Right lung (tissue), 5 donors: ENCODE data around the gene ARHGAP26. TPM values are rescaled to one million over a fixed set of nuclear protein-coding genes. Genes with fewer than 3 reads are reported as not detected.

Source experiments
- DNase-seq, 2 donors: peaks; one replicate each; pipeline ENCODE4 v3.0.0-alpha.2; 2013
- polyA plus RNA-seq, 5 donors: library from polyadenylated mRNA; unstranded; fragments of 120-200 nt; gene quantifications; one replicate each; pipeline versions ENCODE4 v1.2.1 to v1.2.3, GENCODE V29; 2013; ENCODE audit warnings: inconsistent platforms in 1 of 5, low replicate concordance in 1 of 5; ENCODE audit not compliant: insufficient read length in 5 of 5, insufficient read depth in 1 of 5

ARHGAP26 gene
- polyA plus RNA-seq, 5 donors = 7.8 to 16.4 (median 14.2) TPM

GRCh38 chr5:143218517-143219170 is 448.5 kb downstream of the ARHGAP26 start:
- DNase-seq = no peak

GRCh38 chr5:143219696-143220095 is 449.5 kb downstream of the ARHGAP26 start:
- no peak for DNase-seq

GRCh38 chr5:143220748-143221251 is 450.6 kb downstream of the ARHGAP26 start:
- no peak for DNase-seq

- DNase-seq = peak; percentile 59 to 62
Measured at GRCh38 chr5:143222287-143223231, 452.4 kb downstream of the ARHGAP26 start.

GRCh38 chr5:143224672-143225071 is 454.5 kb downstream of the ARHGAP26 start:
- no peak for DNase-seq

- no peak for DNase-seq
Measured at GRCh38 chr5:143225511-143225910, 455.3 kb downstream of the ARHGAP26 start.

GRCh38 chr5:143226361-143226760 is 456.2 kb downstream of the ARHGAP26 start:
- DNase-seq = no peak

- no peak for DNase-seq
Measured at GRCh38 chr5:143226872-143227271, 456.7 kb downstream of the ARHGAP26 start.

- DNase-seq = no peak
Measured at GRCh38 chr5:143227301-143227700, 457.1 kb downstream of the ARHGAP26 start.

- no peak for DNase-seq
Measured at GRCh38 chr5:143228597-143229293, 458.6 kb downstream of the ARHGAP26 start.

- no peak for DNase-seq
Measured at GRCh38 chr5:143229426-143229895, 459.3 kb downstream of the ARHGAP26 start.

- DNase-seq = no peak
Measured at GRCh38 chr5:143229896-143230675, 459.9 kb downstream of the ARHGAP26 start.

- DNase-seq = no peak
Measured at GRCh38 chr5:143230676-143230996, 460.5 kb downstream of the ARHGAP26 start.

GRCh38 chr5:143231416-143231815 is 461.2 kb downstream of the ARHGAP26 start:
- DNase-seq = peak; percentile 61 to 62

GRCh38 chr5:143231973-143232812 is 462.0 kb downstream of the ARHGAP26 start:
- DNase-seq = no peak

- peak; percentile 71 to 73 for DNase-seq
Measured at GRCh38 chr5:143233031-143233430, 462.9 kb downstream of the ARHGAP26 start.

- DNase-seq = no peak
Measured at GRCh38 chr5:143234162-143234842, 464.1 kb downstream of the ARHGAP26 start.

- no peak for DNase-seq
Measured at GRCh38 chr5:143235423-143235822, 465.2 kb downstream of the ARHGAP26 start.

- DNase-seq = no peak
Measured at GRCh38 chr5:143236682-143237081, 466.5 kb downstream of the ARHGAP26 start.

- DNase-seq = no peak
Measured at GRCh38 chr5:143237664-143238063, 467.5 kb downstream of the ARHGAP26 start.
